WTC11 (cell line): ENCODE measurements around the gene DAB1. TPM values are rescaled to one million over a fixed set of nuclear protein-coding genes. Genes with fewer than 3 reads are reported as not detected.

ENCODE experiments used
- ATAC-seq: fragments of 200-7000 bp; cut with Tn5 transposase; 2 replicates; pipeline ENCODE4 v1.10.0; 2021; ENCODE audit warnings: mild to moderate bottlenecking, moderate library complexity
- CTCF ChIA-PET: fragments of 300-600 bp; sonication (Branson Sonifier 250); formaldehyde crosslinking; loops from one replicate; lab custom pipeline; 2021; ENCODE audit warnings: antibody characterized with exemption; lab: Charles Lee
- POLR2A ChIA-PET: fragments of 350-600 bp; sonication (Branson Sonifier 250); formaldehyde crosslinking; loops from one replicate; lab custom pipeline; 2021; ENCODE audit warnings: antibody characterized with exemption; lab: Charles Lee
- DNase-seq: peaks from one replicate; pipeline ENCODE4 v3.0.0; 2021; ENCODE audit warnings: low spot score
- H3K27ac Mint-ChIP-seq: 2 replicates; pipeline ENCODE4 v1.8.0; 2021; ENCODE audit warnings: mixed read lengths
- H3K27me3 Mint-ChIP-seq: 2 replicates; pipeline ENCODE4 v1.8.0; 2021; ENCODE audit warnings: low read depth, mild to moderate bottlenecking, moderate library complexity, mixed read lengths
- H3K36me3 Mint-ChIP-seq: 2 replicates; pipeline ENCODE4 v1.8.0; 2021; ENCODE audit warnings: mixed read lengths
- H3K4me1 Mint-ChIP-seq: 2 replicates; pipeline ENCODE4 v1.8.0; 2022; ENCODE audit warnings: mixed read lengths
- H3K4me3 Mint-ChIP-seq: 2 replicates; pipeline ENCODE4 v1.8.0; 2021; ENCODE audit warnings: mild to moderate bottlenecking, moderate library complexity, mixed read lengths
- H3K9me3 Mint-ChIP-seq: 2 replicates; pipeline ENCODE4 v1.8.0; 2021; ENCODE audit warnings: mixed read lengths
- AFF4 ChIP-seq: sonication (generic); formaldehyde crosslinking; IDR thresholded peaks from 2 replicates; pipeline ENCODE4 v1.8.1; 2023; ENCODE audit warnings: mild to moderate bottlenecking, missing genetic modification reagents, borderline replicate concordance
- CREB1 ChIP-seq: sonication (generic); formaldehyde crosslinking; IDR thresholded peaks from 2 replicates; pipeline ENCODE4 v1.8.0; 2023; ENCODE audit warnings: mild to moderate bottlenecking, missing genetic modification reagents
- ERG ChIP-seq: fragments of 250-450 bp; sonication (Bioruptor Pico); IDR thresholded peaks from 2 replicates; pipeline ENCODE4 v1.8.0; 2021; ENCODE audit warnings: mild to moderate bottlenecking
- FOXJ3 ChIP-seq: sonication (generic); formaldehyde crosslinking; IDR thresholded peaks from 2 replicates; pipeline ENCODE4 v1.9.0; 2021; ENCODE audit warnings: missing genetic modification reagents, mild to moderate bottlenecking, borderline replicate concordance
- GRHL2 ChIP-seq: fragments of 250-450 bp; sonication (Bioruptor Pico); IDR thresholded peaks from 2 replicates; pipeline ENCODE4 v1.8.0; 2022; ENCODE audit warnings: mild to moderate bottlenecking, moderate library complexity; ENCODE audit not compliant: insufficient replicate concordance, severe bottlenecking
- JUN ChIP-seq: sonication (generic); formaldehyde crosslinking; IDR thresholded peaks from 2 replicates; pipeline ENCODE4 v1.8.0; 2023; ENCODE audit warnings: mild to moderate bottlenecking, missing genetic modification reagents
- KAT7 ChIP-seq: sonication (generic); formaldehyde crosslinking; IDR thresholded peaks from 2 replicates; pipeline ENCODE4 v1.8.1; 2023; ENCODE audit warnings: missing genetic modification reagents, mild to moderate bottlenecking, borderline replicate concordance
- NFYB ChIP-seq: sonication (generic); formaldehyde crosslinking; conservative IDR thresholded peaks from 2 replicates; pipeline ENCODE4 v1.8.0; 2022; ENCODE audit warnings: low read depth, missing genetic modification reagents
- PREB ChIP-seq: sonication (generic); formaldehyde crosslinking; IDR thresholded peaks from 2 replicates; pipeline ENCODE4 v1.8.1; 2022; ENCODE audit warnings: mild to moderate bottlenecking, missing genetic modification reagents, moderate library complexity, borderline replicate concordance
- ZNF219 ChIP-seq: sonication (generic); formaldehyde crosslinking; IDR thresholded peaks from 2 replicates; pipeline ENCODE4 v1.8.0; 2023; ENCODE audit warnings: missing genetic modification reagents, mild to moderate bottlenecking, borderline replicate concordance
- ZNF263 ChIP-seq: sonication (generic); formaldehyde crosslinking; IDR thresholded peaks from 2 replicates; pipeline ENCODE4 v1.8.1; 2022; ENCODE audit warnings: low read depth, mild to moderate bottlenecking, moderate library complexity, missing genetic modification reagents
- ZNF425 ChIP-seq: fragments of 250-450 bp; sonication (Bioruptor Pico); conservative IDR thresholded peaks from 2 replicates; pipeline ENCODE4 v1.9.0; 2021; ENCODE audit warnings: mild to moderate bottlenecking
- ZNF512 ChIP-seq: sonication (generic); formaldehyde crosslinking; IDR thresholded peaks from 2 replicates; pipeline ENCODE4 v1.8.1; 2022; ENCODE audit warnings: missing genetic modification reagents, borderline replicate concordance
- total RNA-seq: library from RNA; stranded (reverse); gene quantifications from 3 replicates; pipeline ENCODE4 v1.2.3, GENCODE V29; 2021
- TF ChIP-seq, protein P1 (sequence below): sonication (generic); formaldehyde crosslinking; IDR thresholded peaks from 2 replicates; pipeline ENCODE4 v1.8.0; 2023; ENCODE audit warnings: missing genetic modification reagents
- TF ChIP-seq, protein P2 (sequence below): fragments of 250-450 bp; sonication (Bioruptor Pico); IDR thresholded peaks from 2 replicates; pipeline ENCODE4 v1.9.0; 2021; ENCODE audit warnings: mild to moderate bottlenecking, borderline replicate concordance
- TF ChIP-seq, protein P3 (sequence below): sonication (generic); formaldehyde crosslinking; IDR thresholded peaks from 2 replicates; pipeline ENCODE4 v1.8.0; 2023; ENCODE audit warnings: mild to moderate bottlenecking, missing genetic modification reagents

The DAB1 gene
- total RNA-seq, 1 experiment from 2014 or later = 10.7 TPM

- Mint-ChIP-seq H3K4me3 (no peak overlapping the region), H3K27ac (no peak overlapping the region), H3K9me3 (no peaks in the 10 kb centered on the region), H3K27me3 (no peaks in the 10 kb centered on the region), H3K4me1 (peaks cover 22% of the 10 kb centered on the region), H3K36me3 (no peaks in the 10 kb centered on the region)
- CTCF ChIA-PET = no interaction called here
- no peak for DNase-seq
- POLR2A ChIA-PET = no interaction called here
- no peak for ATAC-seq
- TF ChIP-seq, protein P1, sequence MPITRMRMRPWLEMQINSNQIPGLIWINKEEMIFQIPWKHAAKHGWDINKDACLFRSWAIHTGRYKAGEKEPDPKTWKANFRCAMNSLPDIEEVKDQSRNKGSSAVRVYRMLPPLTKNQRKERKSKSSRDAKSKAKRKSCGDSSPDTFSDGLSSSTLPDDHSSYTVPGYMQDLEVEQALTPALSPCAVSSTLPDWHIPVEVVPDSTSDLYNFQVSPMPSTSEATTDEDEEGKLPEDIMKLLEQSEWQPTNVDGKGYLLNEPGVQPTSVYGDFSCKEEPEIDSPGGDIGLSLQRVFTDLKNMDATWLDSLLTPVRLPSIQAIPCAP (CRISPR knock-in tag) = no peak
- TF ChIP-seq, protein P2, sequence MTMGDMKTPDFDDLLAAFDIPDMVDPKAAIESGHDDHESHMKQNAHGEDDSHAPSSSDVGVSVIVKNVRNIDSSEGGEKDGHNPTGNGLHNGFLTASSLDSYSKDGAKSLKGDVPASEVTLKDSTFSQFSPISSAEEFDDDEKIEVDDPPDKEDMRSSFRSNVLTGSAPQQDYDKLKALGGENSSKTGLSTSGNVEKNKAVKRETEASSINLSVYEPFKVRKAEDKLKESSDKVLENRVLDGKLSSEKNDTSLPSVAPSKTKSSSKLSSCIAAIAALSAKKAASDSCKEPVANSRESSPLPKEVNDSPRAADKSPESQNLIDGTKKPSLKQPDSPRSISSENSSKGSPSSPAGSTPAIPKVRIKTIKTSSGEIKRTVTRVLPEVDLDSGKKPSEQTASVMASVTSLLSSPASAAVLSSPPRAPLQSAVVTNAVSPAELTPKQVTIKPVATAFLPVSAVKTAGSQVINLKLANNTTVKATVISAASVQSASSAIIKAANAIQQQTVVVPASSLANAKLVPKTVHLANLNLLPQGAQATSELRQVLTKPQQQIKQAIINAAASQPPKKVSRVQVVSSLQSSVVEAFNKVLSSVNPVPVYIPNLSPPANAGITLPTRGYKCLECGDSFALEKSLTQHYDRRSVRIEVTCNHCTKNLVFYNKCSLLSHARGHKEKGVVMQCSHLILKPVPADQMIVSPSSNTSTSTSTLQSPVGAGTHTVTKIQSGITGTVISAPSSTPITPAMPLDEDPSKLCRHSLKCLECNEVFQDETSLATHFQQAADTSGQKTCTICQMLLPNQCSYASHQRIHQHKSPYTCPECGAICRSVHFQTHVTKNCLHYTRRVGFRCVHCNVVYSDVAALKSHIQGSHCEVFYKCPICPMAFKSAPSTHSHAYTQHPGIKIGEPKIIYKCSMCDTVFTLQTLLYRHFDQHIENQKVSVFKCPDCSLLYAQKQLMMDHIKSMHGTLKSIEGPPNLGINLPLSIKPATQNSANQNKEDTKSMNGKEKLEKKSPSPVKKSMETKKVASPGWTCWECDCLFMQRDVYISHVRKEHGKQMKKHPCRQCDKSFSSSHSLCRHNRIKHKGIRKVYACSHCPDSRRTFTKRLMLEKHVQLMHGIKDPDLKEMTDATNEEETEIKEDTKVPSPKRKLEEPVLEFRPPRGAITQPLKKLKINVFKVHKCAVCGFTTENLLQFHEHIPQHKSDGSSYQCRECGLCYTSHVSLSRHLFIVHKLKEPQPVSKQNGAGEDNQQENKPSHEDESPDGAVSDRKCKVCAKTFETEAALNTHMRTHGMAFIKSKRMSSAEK (CRISPR knock-in tag) = no peak
- TF ChIP-seq, protein P3, sequence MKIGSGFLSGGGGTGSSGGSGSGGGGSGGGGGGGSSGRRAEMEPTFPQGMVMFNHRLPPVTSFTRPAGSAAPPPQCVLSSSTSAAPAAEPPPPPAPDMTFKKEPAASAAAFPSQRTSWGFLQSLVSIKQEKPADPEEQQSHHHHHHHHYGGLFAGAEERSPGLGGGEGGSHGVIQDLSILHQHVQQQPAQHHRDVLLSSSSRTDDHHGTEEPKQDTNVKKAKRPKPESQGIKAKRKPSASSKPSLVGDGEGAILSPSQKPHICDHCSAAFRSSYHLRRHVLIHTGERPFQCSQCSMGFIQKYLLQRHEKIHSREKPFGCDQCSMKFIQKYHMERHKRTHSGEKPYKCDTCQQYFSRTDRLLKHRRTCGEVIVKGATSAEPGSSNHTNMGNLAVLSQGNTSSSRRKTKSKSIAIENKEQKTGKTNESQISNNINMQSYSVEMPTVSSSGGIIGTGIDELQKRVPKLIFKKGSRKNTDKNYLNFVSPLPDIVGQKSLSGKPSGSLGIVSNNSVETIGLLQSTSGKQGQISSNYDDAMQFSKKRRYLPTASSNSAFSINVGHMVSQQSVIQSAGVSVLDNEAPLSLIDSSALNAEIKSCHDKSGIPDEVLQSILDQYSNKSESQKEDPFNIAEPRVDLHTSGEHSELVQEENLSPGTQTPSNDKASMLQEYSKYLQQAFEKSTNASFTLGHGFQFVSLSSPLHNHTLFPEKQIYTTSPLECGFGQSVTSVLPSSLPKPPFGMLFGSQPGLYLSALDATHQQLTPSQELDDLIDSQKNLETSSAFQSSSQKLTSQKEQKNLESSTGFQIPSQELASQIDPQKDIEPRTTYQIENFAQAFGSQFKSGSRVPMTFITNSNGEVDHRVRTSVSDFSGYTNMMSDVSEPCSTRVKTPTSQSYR (CRISPR knock-in tag) = no peak
- TF ChIP-seq ERG (no peak), ZNF263 (no peak), PREB (no peak), ZNF425 (CRISPR knock-in tag) (no peak), JUN (no peak), GRHL2 (no peak), ZNF512 (CRISPR knock-in tag) (no peak), KAT7 (CRISPR knock-in tag) (no peak), CREB1 (CRISPR knock-in tag) (no peak), FOXJ3 (CRISPR knock-in tag) (no peak), NFYB (no peak), AFF4 (CRISPR knock-in tag) (no peak), ZNF219 (no peak)
Measured at GRCh38 chr1:57381426-57381825, 42.4 kb downstream of the DAB1 start.
